T-helper 22 cell (primary cell): ENCODE measurements around the gene ITGA8.
"Not testable (repeated sequence)": the region's sequence is repeated elsewhere in the genome, so short reads cannot be mapped to it uniquely, and the experiment has no call there.

ENCODE experiments used
- DNase-seq: peaks from one replicate; pipeline ENCODE4 v3.0.0-alpha.2; 2020; ENCODE audit warnings: low read depth

Gene ITGA8

DNA sequence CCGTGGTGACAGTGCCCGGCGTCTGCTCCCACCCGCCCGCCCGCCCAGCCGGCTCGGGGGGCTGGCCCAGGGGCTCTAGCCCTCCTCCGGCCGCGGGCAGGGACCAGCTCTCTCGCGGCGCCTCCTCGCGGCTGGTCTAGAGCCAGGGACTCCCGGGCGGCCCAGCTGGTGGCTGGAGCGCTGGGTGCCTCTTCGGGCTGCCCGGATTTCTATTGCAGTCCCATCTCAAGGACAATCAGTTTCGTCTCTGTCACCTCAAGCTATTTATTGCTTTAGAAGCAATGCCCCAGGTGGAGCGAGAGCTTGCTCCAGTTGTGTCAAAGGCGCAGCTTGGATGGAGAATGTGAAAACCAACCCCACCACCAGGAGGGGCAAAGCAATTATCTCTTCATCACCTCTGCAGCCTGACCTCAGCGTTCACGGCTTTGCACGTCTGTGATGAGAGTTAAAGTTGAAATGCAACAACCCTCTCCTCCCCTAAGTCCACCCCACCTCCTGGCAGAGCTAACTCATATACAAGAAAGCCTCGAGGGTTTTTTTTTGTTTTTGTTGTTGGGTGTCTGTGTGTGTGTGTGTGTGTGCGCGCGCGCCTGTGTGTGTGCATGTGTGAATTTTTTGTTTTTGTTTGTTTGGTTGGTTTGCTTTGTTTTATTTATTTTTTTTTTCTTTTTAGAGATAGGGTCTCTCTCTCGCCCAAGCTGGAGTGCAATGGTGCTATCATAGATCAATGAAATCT is at the start of gene ITGA8:
Gene ITGA8, minus strand, starts transcription at position 24 of the 736 bp plus-strand sequence. CDS start 151 bp downstream, outside the sequence.
- no peak for DNase-seq

DNA sequence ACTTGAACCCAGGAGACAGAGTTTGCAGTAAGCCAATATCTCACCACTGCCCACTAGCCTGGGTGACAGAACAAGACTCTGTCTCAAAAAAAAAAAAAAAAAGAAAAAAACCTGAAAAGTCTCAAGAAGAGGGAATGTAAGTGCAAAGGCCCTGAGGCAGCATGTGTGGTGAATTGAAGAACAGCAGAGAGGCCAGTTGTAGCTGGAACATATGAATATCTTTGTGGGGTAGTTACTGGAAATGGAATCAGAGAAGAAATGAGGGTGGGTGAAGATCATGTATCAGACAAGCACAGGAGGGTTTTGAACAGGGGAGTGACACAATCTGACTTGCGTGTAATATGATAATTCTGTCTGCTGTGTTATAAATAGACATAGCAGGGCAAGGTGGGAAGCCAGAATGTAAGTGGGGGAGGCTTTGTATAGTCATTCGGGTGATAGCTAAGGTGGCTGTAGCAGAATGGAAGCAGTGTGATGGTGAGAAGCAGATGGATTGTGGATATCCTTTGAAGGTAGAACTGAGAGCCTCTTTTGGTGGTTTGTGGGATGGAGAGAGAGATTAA is 45.3 kb upstream of the ITGA8 start:
- no peak for DNase-seq

DNA sequence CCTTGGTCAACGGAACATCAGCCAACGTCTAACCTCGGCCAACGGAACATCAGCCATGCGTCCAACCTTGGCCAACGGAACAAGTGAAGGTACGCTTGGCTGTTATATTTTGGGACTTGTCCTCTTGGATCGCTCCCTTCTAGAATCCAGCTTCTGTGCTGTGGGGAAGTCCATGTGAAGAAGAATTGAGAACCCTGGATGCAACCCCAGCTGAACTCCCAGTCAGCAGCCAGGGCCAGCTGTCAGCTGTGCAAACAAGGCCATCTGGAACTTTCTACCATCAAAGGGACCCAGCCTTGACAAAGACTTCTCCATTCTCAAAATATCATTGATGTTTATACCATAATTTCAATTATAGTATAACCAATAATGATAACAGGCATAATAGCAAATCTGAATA is 43.3 kb upstream of the ITGA8 start:
- DNase-seq: no peak

DNA sequence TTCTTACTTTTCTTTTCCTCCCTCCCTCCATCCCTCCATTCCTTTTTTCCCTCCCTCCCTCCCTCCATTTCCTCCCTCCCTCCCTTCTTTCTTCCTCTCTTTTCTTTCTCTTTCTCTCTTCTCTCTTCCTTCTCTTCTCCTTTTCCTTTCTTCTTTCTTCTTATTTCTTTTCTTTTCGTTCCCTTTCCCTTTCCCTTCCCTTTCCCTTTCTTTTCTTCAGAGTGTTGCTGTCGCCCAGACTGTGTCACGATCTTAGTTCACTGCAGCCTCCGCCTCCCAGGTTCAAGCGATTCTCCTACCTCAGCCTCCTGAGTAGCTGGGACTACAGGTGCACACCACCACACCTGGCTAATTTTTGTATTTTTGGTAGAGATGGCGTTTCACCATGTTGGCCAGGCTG is 42.5 kb upstream of the ITGA8 start:
- DNase-seq: not testable (repeated sequence)

DNA sequence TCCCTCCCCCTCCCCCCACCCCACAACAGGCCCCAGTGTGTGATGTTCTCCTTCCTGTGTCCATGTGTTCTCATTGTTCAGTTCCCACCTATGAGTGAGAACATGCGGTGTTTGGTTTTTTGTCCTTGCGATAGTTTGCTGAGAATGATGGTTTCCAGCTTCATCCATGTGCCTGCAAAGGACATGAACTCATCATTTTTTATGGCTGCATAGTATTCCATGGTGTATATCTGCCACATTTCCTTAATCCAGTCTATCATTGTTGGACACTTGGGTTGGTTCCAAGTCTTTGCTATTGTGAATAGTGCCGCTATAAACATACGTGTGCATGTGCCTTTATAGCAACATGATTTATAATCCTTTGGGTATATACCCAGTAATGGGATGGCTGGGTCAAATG is 41.5 kb upstream of the ITGA8 start:
- DNase-seq: not testable (repeated sequence)

DNA sequence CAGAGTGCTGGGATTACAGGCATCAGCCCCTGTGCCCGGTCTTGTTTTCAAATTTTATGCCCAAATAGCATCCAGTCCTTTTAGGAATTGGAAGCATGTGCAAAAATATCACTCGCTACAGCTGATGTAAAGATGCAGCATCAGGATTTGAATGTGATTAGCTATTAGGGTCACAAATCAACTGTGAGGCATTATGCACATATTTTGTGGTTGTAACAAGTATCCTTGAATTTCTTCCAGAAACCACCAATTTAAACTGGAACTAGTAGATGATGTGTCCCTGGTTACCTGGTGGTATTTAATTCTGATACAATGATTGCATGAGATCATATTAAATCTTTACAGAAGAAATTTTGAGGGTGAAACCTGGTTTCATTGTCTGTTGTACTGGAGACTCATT is 41.0 kb upstream of the ITGA8 start:
- DNase-seq: no peak

DNA sequence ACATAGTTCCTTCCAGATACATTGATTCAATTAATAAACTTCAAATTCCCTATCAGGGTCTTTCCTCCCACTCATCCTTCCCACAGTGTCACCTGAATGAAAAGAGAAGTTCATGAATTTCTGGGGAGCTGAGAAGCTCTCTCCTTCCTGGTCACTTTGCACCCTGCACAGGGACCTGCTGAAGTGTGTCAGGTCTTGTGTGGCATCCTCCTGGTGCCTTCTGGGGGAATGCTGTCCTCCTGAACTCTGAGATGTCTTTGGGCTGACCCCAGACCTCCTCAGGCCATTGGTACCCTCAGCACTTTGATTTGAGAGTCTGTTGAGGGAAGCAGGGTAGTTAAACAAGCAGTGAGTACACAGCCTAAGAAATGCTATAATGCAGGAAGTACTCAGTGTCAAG is 39.5 kb upstream of the ITGA8 start:
- no peak for DNase-seq

DNA sequence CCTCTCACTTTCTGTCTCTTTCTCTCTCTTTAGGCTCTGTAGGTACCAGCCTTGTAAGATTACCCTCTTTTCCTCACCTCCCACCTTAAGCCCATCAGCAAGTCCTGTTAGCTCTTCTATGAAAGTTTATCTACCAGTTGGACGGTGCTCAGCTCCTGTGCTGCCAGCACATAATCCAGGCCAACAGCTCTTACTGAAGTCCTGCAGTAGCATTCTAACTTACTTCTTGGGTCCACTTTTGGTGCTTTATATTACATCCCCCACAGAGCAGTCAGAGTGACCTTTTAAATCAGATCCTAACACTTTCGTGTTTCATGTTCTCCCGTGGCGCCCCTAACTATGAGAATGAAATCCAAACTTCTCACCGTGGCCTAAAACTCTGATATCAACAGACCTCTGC is 38.9 kb upstream of the ITGA8 start:
- no peak for DNase-seq

DNA sequence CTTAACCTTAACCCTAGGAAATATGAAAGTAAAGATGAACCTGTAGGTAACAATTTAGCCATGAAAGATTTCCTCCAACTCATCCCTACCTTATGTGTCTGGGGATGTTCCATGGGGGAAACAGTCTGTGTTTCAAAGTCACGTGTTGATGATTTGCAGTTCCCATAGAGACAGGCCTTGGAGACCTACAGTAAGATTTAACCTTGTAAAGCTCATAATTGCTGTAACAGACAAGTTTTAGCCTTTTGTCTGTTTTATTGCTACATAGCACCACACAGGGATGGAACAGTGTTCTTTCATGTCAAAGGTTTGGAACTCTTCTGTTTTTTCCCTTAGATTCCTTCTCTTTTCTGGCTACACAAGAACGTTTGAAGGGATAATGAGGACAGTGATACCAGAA is 35.2 kb upstream of the ITGA8 start:
- no peak for DNase-seq

DNA sequence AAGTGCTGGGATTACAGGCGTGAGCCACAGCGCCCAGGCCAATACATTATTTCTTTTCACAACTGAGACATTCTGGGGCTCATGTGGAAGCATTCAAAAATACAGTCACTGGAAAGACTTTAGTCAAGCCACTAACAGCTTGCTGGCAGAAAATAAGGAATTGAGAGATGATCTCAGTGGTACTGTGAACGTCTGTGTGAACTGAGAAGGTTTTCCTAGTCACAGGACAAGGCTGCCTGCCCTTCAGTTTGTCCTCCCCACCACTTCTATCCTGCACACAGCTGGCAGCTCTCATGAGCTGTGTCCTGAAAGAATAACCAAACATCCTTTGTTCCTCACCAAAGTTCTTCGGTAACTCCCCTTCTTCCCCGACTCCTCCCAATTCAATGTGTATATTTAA is 31.3 kb upstream of the ITGA8 start:
- DNase-seq: no peak

DNA sequence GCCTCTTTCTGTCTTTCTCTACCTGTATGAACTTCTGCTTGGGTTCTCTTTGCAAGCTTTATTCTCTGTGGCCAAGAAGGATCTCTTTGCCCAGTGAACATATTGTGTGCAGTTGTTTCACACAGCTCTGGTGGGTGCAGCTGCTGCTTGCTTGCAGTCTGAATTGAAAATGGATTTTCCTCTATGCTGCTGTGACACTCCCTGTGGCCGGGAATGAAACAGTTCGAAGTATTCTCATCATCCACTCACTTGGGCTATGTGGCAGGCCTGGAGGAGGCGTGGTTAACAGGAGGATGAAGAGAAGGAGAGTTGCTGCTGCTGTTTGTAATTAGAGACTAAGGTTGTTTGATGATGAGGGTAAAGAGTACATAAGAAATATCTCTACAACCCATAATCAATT is 28.4 kb upstream of the ITGA8 start:
- DNase-seq: no peak

DNA sequence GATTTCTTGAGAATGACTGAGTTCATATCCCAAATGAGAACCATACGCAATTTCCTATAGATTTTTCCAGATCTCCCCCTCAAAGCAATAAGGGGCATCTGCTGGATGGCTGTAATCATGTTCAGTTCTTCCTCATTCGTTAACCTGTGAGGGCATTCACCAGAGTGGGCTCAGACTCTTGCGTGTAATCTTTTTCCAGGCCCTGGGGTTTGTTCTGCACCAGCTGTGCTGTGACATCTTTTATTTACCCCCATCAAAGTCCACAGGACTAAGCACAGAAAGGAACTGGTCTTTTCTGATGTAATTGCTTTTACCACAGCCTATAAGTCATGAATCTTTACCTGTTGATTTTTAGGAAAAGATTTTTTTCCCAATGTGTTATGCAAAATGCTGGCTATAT is 27.9 kb upstream of the ITGA8 start:
- DNase-seq: no peak

DNA sequence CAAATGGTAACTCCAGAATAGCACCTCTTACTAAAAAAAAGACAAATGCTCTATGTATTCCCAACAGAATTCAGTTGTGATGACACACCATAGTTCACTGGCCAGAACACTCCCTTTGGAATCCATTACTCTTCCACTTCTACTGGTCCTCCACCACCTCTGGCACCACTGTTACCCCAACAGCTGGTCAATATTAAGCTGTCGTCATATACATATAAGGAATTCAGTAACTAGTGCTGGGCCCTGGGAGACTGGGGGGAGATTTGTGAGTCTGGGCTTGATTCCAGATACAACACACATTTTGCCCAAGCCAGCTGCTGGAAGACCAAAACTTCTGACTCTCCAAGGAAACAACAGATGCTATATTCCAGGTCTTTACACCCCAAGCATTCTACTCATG is 26.0 kb upstream of the ITGA8 start:
- DNase-seq: no peak

DNA sequence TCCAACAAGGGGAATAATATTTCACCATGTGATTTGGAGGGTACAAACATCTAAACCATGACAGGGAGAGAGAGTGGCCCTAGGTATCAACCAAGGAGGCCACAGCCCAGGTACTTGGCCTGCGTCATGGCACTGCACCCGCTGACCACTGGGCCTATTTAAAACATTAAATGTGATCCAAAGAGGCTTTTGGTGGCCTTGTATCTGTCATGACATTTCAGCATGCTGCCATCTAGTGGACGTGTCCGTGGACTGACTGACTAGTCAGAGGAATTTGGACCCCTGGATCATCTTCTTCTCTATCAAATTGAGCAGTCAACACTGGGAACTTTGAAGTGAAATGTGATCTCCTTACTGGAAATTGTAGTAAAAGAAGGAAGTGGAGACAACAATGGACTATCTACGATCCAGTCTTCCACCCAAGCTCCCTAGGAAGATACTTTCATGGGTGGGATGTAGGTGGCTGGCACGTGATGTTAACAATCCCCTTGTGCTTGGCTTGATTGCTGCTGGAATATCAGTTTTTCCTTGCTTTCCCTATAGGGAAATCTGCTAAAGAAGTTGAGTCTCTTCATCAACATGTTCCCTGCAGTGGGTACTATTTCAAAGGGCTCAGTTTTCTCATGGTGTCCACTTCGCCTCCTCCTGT is 24.6 kb upstream of the ITGA8 start:
- no peak for DNase-seq

DNA sequence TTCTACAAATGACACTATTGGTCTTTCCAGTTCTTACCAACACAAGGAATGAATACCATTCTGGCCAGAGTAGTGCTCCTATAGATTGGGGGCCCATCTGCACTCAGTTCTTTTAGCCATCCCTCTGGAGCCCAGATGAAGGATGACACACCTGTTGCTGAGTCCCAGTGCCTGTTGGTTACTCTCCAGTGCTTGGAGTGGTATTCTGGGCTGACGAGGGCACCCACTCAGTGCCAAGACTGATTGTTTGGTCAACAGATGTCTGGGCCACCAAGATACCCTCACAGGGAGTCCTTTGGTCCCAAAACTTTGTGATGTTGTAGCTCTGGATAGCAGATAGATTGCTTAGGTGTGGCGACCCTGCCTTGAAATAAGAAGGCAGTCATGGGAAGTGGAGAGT is 23.7 kb upstream of the ITGA8 start:
- no peak for DNase-seq

DNA sequence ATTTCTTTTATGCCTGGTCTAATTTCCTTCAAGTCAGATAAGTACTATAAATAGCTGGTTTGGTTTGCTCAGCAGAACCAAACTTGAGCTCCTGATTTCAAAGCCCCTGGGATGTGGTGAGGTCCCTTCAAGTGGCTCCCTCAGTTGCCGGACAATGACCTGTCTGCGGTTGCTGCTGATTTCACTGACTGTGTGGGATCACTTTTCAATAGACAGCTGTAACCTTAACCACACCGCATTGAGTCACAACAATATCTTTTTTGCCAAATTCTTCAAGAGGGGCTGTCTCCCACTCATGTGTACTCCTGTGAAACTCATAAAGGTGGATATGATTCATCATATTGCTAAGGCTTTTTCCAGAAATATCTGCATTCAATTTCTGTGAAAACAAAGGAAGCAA is 23.1 kb upstream of the ITGA8 start:
- DNase-seq: no peak

DNA sequence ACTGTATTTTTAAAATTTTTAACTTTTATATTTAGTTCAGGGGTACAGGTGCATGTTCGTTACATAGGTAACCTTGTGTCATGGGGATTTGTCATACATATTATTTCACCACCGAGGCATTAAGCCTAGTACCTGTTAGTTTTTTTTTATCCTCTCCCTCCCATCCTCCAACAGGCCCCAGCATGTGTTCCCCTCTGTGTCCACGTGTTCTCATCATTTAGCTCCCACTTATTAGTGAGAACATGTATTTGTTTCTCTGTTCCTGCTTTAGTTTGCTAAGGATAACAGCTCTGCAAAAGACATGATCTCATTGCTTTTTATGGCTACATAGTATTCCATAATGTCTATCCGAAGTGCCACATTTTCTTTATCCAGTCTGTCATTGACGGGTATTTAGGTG is 22.4 kb upstream of the ITGA8 start:
- DNase-seq: no peak

DNA sequence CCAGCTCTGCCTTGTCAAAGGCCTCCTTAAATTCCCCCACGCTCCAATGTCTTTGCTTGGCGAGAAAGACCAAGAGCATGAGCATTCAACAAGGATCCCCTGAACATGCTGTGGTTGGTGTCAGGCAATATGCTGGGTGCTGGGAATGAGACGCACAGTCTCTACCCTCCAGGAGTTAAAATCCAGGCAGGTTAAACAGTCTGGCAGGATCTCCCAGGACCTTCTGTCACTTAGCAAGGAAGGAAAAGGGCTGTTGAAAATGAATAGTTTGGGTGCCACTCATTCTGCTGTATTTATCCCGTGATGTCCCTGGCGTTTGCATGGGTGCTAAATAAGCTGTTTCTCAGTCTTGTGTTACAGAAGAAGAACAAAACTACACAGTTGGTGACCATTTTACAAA is 21.9 kb upstream of the ITGA8 start:
- no peak for DNase-seq

DNA sequence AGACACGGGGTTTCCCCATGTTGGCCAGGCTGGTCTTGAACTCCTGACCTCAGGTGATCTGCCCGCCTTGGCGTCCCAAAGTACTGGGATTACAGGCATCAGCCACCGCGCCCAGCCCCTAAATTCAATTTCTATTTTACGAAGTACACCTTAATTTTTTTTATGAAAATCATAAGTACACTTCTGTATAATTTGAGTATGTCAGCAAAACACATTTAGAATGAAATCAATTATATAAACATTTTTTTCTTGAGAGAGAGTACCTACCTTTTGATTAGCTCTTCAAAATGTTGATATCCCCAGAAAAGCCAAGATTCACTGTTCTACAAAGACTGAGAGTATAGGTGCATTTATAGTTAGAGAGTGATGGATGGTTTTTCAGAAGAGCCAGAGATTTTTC is 20.5 kb upstream of the ITGA8 start:
- DNase-seq: no peak

DNA sequence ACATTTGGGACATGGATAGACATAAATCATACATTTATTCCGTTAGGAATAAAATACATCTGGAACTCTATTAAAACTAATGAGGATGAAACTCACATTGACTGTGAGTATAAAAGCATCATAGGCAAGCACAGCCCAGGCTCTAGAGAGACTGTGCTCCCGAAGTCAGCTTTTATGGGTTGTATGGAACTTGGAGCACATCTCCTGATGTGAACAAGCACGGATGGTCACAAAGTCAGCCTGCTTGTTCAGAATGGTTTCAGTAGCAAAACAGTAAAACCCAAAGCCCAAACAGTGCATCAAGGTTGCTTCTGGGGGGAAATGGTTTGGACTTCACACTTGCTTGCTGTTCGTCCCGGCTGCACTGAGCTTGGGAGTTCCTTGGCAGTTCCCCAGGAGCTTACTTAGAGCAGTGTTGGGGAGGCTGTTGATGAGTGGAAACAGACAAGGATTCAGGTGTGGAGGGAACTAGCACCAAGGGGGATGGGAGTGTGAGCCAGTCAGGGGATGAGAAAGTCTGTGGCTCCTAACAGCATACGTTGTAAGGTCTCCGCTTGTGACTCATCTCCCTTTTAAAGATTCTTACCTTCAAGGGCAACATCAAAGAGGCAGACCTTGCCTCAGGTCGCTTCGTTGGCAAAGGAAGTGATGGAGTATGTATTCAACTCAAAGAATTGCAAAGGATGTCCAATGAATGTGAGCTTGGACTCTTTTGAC is 19.7 kb upstream of the ITGA8 start:
- DNase-seq: no peak

DNA sequence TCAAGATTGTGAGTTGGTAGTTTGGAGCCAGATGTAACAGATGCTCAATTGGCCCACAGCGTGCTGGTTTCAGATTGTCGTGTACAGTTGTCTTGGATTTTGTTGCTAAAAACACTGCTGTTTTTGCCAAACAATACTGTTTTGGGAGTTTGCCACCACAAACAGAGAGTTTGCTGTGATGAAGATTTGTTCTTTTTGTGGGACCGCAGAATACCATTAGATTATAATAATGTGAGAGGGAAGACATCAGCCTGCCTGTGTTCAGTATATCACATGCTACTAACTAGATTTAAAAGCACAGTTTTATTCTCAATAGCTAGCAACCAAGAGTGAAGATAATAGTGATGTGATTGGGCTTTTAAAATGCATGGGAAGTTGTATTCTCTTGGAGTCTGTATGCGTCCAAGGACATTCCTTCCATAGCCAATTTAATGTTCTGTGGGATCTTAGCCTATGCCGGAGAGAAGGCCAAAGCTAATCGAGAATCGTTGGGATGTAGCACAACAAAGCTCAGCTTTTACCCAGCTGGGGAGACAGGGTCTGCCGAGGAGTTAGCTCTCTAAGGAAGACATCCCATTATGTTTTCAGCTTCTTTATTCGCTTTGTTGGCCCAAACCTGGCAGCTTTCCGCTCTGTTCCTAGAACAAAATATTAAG is 18.7 kb upstream of the ITGA8 start:
- DNase-seq: no peak

DNA sequence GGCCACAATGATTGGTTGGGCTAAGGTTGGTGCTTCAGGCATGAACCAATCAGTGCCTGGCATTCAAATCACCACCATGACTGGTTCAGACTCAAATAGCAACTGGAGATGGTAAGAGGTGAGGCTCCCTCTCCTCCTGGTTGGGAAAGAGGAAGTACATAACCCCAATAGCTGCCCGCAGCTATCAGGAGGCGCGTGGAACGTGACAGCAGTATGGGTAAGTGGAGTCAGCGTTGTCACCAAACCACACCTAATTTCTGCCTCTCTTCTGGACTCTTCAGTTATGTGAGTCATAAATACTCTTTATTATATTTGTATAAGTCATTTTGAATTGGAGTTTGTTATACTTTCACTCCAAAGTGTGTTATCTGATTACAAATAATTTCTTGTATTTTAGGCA is 17.9 kb upstream of the ITGA8 start:
- no peak for DNase-seq

DNA sequence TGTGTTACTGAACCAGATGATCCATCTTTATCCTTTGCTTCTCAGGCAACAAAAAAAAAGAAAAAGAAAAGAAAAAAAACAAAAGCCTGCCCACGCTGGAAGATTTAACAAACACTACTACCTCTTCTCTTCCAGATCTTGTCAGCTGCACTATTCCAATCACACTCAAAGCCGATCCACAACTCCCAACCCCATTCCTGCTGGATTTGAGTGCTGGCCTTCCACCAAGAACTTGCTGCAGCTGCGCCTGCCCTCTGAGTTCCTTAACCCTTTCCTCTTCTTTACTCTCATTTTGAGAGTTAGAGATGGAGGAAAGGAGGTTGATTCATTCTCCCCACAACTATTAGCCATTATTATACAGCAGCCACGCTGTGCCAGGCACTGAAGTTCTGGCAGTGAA is 16.0 kb upstream of the ITGA8 start:
- no peak for DNase-seq
